Smooth muscle cell of trachea (primary cell): ENCODE data around the gene RPS2. TPM values are rescaled to one million over a fixed set of nuclear protein-coding genes. Genes with fewer than 3 reads are reported as not detected.

Source experiments
- total RNA-seq: library from RNA; depleted of rRNA; stranded (reverse); fragments of >200 nt; gene quantifications from 2 replicates; pipeline ENCODE4 v1.2.1, GENCODE V29; 2014

The RPS2 gene
- 1,747 and 2,610 TPM in 2 replicates for total RNA-seq

GRCh38 chr16:1964506-1965395 is at the start of gene RPS2:
Gene RPS2 (minus strand): TSS chr16:1964826. CDS start chr16:1964625, 201 bp downstream.

DNA sequence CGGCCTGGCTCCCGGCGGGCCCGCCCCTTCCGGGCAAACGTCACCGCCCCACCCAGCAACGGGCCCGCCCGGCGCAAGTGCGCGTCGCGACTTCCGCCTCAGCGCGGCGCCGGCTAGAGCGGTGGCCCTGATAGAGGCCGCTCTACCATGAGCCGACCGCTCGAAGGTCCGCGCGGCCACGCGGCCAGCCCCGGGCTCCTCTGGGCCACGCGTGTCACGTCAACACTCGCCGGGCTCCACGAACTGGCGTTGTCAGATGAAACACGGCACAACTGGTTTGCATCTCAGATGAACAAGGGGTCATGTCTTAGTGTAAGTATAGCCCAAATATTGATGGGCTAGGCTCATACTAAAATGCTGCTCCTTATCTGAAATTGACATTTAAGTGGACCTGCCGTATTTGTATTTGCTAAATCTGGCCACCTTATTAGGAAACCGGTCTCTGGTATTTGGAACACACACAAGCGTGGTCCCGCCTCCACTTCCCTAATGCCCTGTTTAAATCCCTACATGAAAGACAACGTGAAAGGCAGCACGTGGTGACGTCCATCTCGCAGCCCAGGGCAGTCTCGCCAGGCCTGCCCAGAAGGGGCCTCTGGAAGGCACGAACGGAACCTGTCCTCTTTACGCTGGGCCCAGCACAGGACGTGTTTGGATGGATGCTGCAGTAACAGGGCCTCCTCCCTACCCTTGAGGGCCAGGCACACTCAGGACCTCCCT is 45.3 kb upstream of the RPS2 start, which contains the start of gene ZNF598:
Gene ZNF598 (minus strand): TSS at position 31 of the 720 bp plus-strand sequence.

DNA sequence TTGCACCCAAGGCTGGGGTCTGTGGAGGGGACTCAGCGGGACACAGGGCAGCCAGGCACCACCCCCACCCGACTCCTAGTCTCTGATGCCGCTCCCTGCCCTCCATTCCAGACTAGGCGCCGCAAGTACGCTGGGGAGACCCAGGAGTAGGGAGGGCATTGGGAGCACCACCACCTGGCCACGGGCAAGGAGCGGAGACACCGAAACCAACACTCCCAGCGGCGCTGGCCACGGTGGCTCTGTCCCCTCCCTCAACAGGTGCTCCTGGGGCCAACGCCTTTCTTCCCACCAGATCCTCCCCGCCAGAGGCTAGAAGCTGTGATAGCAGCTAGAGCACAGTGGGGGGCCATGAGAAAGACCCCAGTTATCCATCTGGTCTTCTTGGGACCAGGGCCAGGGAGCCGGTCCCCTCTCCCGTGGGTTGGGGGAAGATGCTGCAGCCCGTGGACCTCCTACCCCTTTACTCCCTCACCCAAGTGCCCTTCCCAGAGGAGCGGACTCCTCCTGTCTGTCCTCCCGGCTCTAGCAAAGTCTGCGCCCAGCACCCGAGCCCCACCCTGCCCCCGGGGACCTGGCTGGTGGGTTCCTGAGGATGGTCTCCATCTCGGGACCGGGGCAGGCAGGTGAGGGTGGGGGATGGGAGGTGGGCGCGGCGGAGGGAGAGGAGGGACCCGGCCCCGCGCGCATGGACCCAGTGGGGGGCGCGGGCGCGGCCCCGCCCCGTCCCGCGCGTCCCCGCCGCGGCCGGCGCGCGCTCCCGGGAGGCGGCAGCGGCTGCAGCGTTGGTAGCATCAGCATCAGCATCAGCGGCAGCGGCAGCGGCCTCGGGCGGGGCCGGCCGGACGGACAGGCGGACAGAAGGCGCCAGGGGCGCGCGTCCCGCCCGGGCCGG is 24.8 kb upstream of the RPS2 start, which contains the start of gene SYNGR3:
Gene SYNGR3 (plus strand): TSS at position 762 of the 892 bp plus-strand sequence. CDS start 133 bp downstream, outside the sequence.

GRCh38 chr16:1983544-1984346 is 19.1 kb upstream of the RPS2 start, which contains the start of gene GFER:
Gene GFER (plus strand): TSS chr16:1984193. CDS start chr16:1984219, 26 bp downstream.

GRCh38 chr16:1981398-1981836 is 16.8 kb upstream of the RPS2 start, which contains the start of gene NOXO1:
Gene NOXO1 (minus strand): TSS chr16:1981469. CDS start chr16:1981179, 290 bp downstream.

DNA sequence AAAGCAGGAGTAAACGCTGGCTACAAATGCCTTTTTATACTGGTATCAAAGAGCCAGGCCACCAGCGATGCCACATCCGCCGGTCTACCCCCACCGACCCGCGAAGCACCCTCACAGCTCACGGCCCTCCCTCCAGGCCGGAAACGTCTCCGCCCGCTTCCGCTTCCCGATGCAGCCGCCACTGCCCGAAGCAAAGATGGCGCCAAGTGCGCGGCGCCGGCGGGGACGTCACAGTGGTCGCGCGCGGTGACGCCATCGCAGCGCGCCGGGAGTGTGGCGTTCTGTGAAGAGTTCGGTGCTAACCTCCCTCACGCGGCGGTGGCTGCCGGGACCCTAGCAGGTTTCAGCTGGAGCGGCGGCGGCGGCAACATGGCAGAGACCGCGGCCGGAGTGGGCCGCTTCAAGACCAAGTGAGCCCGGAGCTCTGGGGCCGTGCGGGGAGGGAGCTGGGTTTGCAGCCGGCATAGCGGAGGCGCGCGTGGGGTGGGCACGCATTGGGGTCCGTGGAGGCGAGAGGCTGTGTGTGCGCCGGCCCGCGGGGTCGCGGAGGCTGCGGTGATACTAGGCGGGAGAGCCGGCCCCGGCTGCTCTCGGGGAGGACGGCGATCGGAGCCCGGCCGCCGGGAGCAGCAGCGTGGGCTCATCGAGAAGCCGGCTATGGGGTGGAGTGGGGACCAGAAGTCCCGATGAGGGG is 7.3 kb upstream of the RPS2 start, which contains the start of gene TBL3:
Gene TBL3 (plus strand): TSS at position 258 of the 694 bp plus-strand sequence. CDS start 112 bp downstream, at position 370.

DNA sequence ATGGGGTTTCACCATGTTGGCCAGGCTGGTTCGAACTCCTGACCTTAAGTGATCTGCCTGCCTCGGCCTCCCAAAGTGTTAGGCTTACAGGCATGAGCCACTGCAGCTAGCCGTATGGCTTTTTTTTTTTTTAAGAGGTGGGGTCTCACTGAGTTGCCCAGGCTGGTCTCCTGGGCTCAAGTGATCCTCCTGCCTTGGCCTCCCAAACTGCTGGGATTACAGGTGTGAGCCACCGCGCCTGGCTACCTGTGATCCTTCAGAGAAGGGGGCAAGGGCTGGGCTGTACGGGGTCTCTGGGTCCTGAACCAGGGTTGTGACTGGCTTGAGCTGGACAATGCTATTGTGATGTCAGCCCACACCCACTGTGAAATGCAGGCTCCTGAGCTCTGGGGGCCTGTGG is 1.8 kb upstream of the RPS2 start, which contains the start of gene RNF151:
Gene RNF151 (plus strand): TSS at position 397 of the 400 bp plus-strand sequence. CDS start 26 bp downstream, outside the sequence.

DNA sequence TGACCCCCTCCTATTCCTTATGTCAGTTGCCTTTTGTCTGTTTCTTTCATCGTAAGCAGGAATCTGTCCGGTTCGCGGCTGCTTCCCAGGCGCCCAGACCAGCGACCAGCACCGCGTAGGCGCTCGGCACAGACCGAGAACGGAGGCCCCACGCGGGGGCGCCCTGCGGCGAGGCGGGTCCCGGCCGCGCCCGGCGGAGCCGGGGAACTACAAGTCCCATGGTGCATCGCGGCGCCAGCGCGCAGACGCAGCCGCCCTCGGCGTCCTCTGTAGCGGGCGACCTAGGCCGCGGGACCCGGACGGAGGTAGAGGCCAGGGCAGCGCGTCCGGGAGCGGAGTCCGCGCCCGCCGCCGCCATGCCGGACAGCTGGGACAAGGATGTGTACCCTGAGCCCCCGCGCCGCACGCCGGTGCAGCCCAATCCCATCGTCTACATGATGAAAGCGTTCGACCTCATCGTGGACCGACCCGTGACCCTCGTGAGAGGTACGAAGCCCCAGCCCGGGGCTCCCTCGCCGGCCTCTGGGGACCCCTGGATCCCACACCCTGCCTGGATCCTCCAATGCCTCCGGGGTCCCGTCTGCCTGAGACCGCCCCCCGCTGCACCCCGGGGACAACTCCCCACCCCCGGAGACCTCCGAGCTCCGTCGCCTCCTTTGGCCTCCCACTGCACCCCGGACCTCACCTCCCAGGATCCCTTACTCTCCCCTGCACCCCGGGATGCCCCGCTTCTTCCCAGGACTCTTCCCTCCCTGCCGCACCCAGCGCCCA is 5.2 kb downstream of the RPS2 start, which contains the start of gene NDUFB10:
Gene NDUFB10 (plus strand): TSS at position 270 of the 771 bp plus-strand sequence. CDS start 87 bp downstream, at position 357.

DNA sequence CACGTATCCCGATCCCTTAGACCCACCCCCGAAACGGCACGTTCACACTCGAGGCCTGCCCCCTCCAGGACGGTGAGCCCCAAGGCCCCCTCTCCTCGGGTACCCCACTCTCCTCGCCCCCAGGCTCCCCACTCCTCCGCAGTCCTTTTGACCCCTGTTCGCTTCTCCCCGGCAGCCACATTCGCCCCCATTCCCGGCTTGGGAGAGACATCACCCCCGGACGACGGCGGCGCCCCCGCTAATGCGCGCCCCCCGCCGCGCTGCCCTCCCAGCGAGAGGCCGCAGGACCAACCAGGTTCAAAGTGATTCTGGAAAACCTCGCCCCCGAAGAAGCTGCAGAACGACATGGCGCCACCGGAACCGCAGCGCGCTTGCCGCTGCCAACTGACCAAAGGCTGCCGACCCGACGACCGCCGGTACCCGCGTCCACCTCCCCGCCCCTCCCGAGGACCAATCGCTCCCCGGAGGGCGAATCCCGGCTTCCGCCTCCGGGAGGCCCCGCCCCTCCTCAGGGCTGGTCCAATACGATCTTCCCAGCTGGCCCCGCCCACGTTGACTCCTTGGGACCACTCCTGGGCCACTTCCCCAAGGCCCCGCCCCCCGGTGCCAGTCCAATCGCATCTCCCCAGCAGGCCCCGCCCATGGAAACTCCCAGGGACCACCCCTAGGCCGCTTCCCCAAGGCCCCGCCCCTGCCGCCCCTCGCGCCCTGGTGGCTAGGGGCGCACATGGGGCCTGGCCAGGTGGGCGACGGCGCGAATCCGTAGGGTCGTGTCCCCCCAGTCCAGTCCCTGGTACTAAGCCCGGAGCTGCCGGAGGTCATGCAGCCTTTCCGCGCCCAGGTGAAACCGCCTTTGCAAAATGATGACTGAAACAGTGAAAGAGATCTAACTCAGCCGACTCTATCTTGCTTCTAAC is 21.6 kb downstream of the RPS2 start, which contains the start of gene MSRB1:
Gene MSRB1 (minus strand): TSS at position 390 of the 917 bp plus-strand sequence. CDS start 43 bp downstream, at position 347.

GRCh38 chr16:1918351-1919326 is 46.0 kb downstream of the RPS2 start, which contains the start of gene HS3ST6:
Gene HS3ST6 (minus strand): TSS chr16:1918415. CDS start chr16:1918323, 92 bp downstream.

Other genes starting within 250 kb of the RPS2 start
- gene NME3, start 193.3 kb downstream of the RPS2 start, total RNA-seq = 47.7 and 66.5 TPM in 2 replicates
- gene EME2, start 192.0 kb downstream of the RPS2 start, total RNA-seq = 13.5 and 18.0 TPM in 2 replicates
- gene MRPS34, start 191.7 kb downstream of the RPS2 start, total RNA-seq = 73.8 and 84.8 TPM in 2 replicates
- gene SPSB3, start 182.3 kb downstream of the RPS2 start, total RNA-seq = 31.3 and 42.3 TPM in 2 replicates
- 70.0 and 90.2 TPM in 2 replicates for gene NUBP2, start 181.9 kb downstream of the RPS2 start, total RNA-seq
- under 0.01 and 0.15 TPM in 2 replicates for gene IGFALS, start 171.1 kb downstream of the RPS2 start, total RNA-seq
- 25.9 and 33.9 TPM in 2 replicates for gene HAGH, start 138.0 kb downstream of the RPS2 start, total RNA-seq
- 82.9 and 96.4 TPM in 2 replicates for gene FAHD1, start 137.6 kb downstream of the RPS2 start, total RNA-seq
- gene MEIOB, start 92.7 kb downstream of the RPS2 start, total RNA-seq = 0.15 and 0.33 TPM in 2 replicates
- gene HS3ST6, start 46.4 kb downstream of the RPS2 start, total RNA-seq = not detected in 2 replicates
- 6.1 TPM in 2 replicates for gene MSRB1, start 21.6 kb downstream of the RPS2 start, total RNA-seq
- not detected in 2 replicates for gene RPL3L, start 10.1 kb downstream of the RPS2 start, total RNA-seq
- 139 and 192 TPM in 2 replicates for gene NDUFB10, start 5.3 kb downstream of the RPS2 start, total RNA-seq
- gene RNF151, start 2.0 kb upstream of the RPS2 start, total RNA-seq = not detected in 2 replicates
- 40.2 and 56.6 TPM in 2 replicates for gene TBL3, start 7.2 kb upstream of the RPS2 start, total RNA-seq
- gene NOXO1, start 16.6 kb upstream of the RPS2 start, total RNA-seq = 0.15 TPM in 1 of 2 replicates, not detected in the other
- 14.7 and 17.7 TPM in 2 replicates for gene GFER, start 19.4 kb upstream of the RPS2 start, total RNA-seq
- gene SYNGR3, start 25.1 kb upstream of the RPS2 start, total RNA-seq = 4.8 and 9.4 TPM in 2 replicates
- gene ZNF598, start 45.0 kb upstream of the RPS2 start, total RNA-seq = 27.3 and 27.5 TPM in 2 replicates
- gene NPW, start 55.0 kb upstream of the RPS2 start, total RNA-seq = 0.29 and 2.5 TPM in 2 replicates
- gene NHERF2, start 62.1 kb upstream of the RPS2 start, total RNA-seq = 30.5 and 60.4 TPM in 2 replicates
- 26.6 and 27.8 TPM in 2 replicates for gene NTHL1, start 83.0 kb upstream of the RPS2 start, total RNA-seq
- gene TSC2, start 83.2 kb upstream of the RPS2 start, total RNA-seq = 70.5 and 85.2 TPM in 2 replicates
- gene PKD1, start 171.1 kb upstream of the RPS2 start, total RNA-seq = 184 and 227 TPM in 2 replicates
- gene RAB26, start 183.8 kb upstream of the RPS2 start, total RNA-seq = 1.2 and 2.9 TPM in 2 replicates
- 59.2 and 92.1 TPM in 2 replicates for gene TRAF7, start 191.0 kb upstream of the RPS2 start, total RNA-seq
- gene CASKIN1, start 231.8 kb upstream of the RPS2 start, total RNA-seq = under 0.01 and 2.0 TPM in 2 replicates
- 30.8 and 33.6 TPM in 2 replicates for gene MLST8, start 240.6 kb upstream of the RPS2 start, total RNA-seq
- gene BRICD5, start 246.0 kb upstream of the RPS2 start, total RNA-seq = 0.58 and 0.99 TPM in 2 replicates